Esophagus squamous epithelium (tissue), 4 donors: ENCODE results near the gene CASKIN1.

Experiments
- CTCF ChIP-seq, 6 experiments: fragments of 450-650 bp in 4 of 6; fragments of 200-600 bp in 2 of 6; sonication (generic) in 2 of 6; IDR thresholded peaks; one replicate each; pipeline ENCODE4 v1.5.1; 2016 to 2019; ENCODE audit warnings: antibody characterized with exemption in 6 of 6, mild to moderate bottlenecking in 4 of 6, moderate library complexity in 4 of 6
- POLR2A ChIP-seq, 4 donors: fragments of 450-650 bp; IDR thresholded peaks; one replicate each; pipeline ENCODE4 v1.6.1; 2017; ENCODE audit warnings: antibody characterized with exemption in 4 of 4, mild to moderate bottlenecking in 4 of 4, moderate library complexity in 3 of 4

GRCh38 chr16:2147378-2147777, 49.0 kb downstream of the CASKIN1 start:
- TF ChIP-seq POLR2A (IDR thresholded peaks at IDR 0.05) (no peak), CTCF (IDR thresholded peaks at IDR 0.05) (no peak)
